Bladder microvascular endothelial cell (primary cell): ENCODE results near the gene S100P. TPM values are rescaled to one million over a fixed set of nuclear protein-coding genes. Genes with fewer than 3 reads are reported as not detected.

Experiments
- total RNA-seq: library from RNA; depleted of rRNA; stranded (reverse); fragments of >200 nt; gene quantifications from 2 replicates; pipeline ENCODE4 v1.2.3, GENCODE V29; 2014

Gene S100P
- total RNA-seq, result 0.06 and 0.16 TPM in 2 replicates

DNA sequence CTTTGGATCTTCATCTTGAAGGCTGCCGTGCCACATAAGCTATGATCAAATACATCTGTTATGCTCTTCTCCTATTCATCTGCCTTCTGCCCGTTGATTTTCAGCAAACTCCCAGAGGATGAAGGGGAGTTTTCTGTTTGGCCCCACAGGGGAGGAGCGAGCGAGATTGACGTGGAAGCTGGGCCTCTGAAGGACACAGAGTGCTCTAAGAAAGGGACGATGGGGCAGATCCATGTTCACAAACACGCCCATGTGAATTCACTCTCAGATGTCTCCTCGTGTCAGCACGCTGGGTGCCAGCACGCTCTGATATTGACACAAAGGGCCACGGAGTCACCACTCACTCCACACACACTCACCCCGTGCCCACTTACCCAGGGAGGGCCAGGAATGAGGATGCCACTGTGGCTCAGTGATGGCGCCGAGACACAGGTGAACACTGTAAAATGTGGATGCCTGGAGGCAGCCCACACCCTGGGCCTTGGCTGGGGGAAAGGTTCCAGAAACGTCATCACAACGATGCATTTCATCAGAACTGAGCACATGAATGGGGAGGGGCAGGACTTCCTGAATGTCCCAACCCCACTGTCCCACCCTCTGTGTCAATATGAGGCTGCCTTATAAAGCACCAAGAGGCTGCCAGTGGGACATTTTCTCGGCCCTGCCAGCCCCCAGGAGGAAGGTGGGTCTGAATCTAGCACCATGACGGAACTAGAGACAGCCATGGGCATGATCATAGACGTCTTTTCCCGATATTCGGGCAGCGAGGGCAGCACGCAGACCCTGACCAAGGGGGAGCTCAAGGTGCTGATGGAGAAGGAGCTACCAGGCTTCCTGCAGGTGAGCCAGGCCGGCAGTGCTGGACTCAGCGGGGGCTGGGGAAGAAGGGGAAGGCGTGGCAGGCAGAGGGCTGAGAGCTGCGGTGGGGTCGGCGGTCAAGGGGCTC, at the start of gene S100P:
Gene S100P (plus strand): TSS at position 648 of the 946 bp plus-strand sequence. CDS start 55 bp downstream, at position 703.

DNA sequence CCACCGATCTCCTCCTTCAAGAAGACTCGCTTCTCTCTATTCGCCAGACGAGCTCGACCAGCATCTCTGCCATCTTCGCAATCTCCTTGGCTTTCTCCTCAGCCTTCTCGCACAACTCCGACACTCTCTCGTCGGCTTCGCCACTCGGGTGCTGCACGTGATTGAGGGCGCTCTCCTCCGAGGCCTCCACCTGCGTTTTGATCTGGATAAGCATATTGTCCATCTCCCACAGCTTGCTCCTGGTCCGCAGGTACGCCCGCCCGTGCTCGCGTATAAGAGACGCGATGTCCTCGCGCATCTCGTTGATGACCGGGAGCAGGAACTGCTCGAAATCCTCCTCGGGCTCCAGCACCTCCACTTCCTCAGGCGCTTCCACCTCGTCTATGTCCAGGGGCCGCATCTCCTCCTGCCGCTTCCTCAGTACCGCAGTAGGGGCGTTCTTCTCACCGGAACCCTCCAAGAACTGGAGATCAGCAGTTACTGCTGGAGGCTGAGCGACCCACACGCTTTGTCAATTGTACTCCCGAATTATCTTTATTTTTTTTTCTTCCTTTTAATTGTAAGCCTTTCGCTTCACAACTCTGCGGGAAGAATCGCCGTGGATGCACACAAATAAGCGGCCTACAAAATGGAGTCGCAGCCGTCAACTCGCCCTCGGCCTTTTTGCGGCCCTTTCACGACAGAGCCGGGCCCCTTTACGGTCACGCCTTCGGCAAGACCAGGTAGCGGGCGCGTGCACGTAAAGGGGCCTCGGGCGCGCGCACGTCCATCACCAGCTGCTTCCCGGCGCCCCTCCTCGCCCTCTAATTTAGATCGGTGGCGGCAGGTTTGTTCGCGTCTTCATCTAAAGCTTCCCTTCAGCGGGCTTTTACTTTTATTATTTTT, 15.8 kb downstream of the S100P start, which contains the start of gene MRFAP1L1:
Gene MRFAP1L1 (minus strand): TSS at position 636 of the 885 bp plus-strand sequence. CDS start 236 bp downstream, at position 400.

DNA sequence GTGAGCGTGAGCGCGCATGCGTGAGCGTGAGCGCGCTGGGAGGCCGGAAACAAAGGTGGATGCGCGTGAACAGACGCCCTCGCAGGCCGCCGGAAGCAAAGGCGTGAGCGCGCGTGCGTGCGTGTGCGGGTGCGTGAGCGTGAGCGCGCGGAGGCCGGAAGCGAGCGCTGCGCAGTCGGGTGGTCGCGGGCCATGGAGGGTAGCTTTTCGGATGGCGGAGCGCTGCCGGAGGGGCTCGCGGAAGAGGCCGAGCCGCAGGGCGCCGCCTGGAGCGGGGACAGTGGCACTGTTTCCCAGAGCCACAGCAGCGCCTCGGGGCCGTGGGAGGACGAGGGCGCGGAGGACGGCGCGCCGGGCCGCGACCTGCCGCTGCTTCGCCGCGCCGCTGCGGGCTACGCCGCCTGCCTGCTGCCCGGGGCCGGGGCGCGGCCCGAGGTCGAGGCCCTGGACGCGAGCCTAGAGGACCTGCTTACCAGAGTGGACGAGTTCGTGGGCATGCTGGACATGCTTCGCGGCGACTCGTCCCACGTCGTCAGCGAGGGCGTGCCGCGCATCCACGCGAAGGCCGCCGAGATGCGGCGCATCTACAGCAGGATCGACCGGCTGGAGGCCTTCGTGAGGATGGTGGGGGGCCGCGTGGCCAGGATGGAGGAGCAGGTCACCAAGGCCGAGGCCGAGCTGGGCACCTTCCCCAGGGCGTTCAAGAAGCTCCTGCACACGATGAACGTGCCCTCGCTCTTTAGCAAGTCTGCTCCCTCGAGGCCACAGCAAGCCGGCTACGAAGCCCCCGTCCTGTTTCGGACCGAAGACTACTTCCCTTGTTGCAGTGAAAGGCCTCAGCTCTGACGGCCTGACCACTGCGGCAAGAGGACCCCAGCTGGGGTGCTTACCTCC, 22.6 kb downstream of the S100P start, which contains the start of gene BLOC1S4:
Gene BLOC1S4 (plus strand): TSS at position 157 of the 894 bp plus-strand sequence. CDS start 36 bp downstream, at position 193.

Other genes starting within 250 kb of the S100P start
- 0.16 and 0.38 TPM in 2 replicates for gene PPP2R2C, start 221.3 kb upstream of the S100P start, total RNA-seq
- 7.9 and 20.9 TPM in 2 replicates for gene MAN2B2, start 118.7 kb upstream of the S100P start, total RNA-seq
- 81.6 and 178 TPM in 2 replicates for gene MRFAP1, start 53.2 kb upstream of the S100P start, total RNA-seq
- 30.1 and 59.9 TPM in 2 replicates for gene MRFAP1L1, start 16.0 kb downstream of the S100P start, total RNA-seq
- 7.6 and 9.4 TPM in 2 replicates for gene BLOC1S4, start 22.3 kb downstream of the S100P start, total RNA-seq
- 8.6 and 17.9 TPM in 2 replicates for gene KIAA0232, start 88.8 kb downstream of the S100P start, total RNA-seq
- 14.9 and 33.0 TPM in 2 replicates for gene TBC1D14, start 215.9 kb downstream of the S100P start, total RNA-seq